Cardiac fibroblast (primary cell): Measurements from ENCODE around the gene KIRREL3.

ENCODE experiments used
- DNase-seq, 2 donors: peaks; one replicate each; pipeline versions ENCODE4 v3.0.0 to v3.0.0-alpha.2; 2010; ENCODE audit warnings: low read depth in 2 of 2
- H3K4me3 ChIP-seq, 2 donors: replicated peaks in 1 of 2; 1 replicate in 1 of 2; 2 replicates in 1 of 2; pipeline ENCODE4 v1.5.1; 2011; ENCODE audit warnings: low read depth in 2 of 2, low read length in 2 of 2, mild to moderate bottlenecking in 2 of 2, moderate library complexity in 1 of 2
- TF ChIP-seq, protein P1 (sequence below): IDR thresholded peaks from one replicate; pipeline ENCODE4 v1.5.1; 2011; ENCODE audit warnings: low read depth, mild to moderate bottlenecking, low read length, inconsistent platforms

The KIRREL3 gene

DNA sequence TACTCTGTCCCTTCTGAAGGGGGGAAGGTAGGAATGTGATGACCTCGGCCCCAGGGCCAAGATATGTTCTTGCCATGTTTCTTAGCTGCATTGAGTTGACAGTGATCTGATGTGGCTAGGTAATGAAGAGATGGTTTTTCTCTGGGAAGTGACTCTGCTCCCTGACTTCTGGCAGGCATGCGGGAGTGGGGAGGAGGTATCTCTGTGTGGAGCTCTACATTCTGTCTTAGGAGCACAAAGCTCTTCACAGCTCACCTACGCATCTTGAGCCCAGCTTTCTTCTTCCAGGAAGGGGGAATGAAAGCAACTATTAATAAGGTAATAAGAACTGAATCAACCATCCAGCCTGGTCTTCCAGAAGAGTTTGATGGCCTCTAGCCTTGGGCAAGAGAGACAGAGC, 404.1 kb downstream of the KIRREL3 start:
- no peak overlapping the region for H3K4me3 ChIP-seq
- TF ChIP-seq, protein P1, sequence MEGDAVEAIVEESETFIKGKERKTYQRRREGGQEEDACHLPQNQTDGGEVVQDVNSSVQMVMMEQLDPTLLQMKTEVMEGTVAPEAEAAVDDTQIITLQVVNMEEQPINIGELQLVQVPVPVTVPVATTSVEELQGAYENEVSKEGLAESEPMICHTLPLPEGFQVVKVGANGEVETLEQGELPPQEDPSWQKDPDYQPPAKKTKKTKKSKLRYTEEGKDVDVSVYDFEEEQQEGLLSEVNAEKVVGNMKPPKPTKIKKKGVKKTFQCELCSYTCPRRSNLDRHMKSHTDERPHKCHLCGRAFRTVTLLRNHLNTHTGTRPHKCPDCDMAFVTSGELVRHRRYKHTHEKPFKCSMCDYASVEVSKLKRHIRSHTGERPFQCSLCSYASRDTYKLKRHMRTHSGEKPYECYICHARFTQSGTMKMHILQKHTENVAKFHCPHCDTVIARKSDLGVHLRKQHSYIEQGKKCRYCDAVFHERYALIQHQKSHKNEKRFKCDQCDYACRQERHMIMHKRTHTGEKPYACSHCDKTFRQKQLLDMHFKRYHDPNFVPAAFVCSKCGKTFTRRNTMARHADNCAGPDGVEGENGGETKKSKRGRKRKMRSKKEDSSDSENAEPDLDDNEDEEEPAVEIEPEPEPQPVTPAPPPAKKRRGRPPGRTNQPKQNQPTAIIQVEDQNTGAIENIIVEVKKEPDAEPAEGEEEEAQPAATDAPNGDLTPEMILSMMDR, result no peak
- DNase-seq, result no peak

DNA sequence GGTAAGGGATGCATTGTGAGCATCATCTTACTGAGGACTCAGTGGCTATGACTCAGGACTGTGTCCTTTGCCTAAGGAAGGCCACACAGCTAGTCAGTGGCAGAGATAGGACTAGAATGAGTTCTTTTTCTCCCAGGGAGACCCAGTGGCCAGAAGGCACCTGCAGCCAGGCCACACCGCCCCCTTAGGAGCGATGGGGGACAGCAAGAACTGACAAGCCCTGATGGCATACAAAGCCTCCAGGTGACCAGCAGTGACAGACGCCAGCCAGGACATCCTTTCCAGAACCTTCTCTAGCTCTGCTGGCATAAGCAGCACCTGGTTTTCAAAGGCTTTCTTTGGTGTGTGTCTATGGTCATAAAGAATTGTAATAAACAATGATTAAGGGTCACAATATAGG, 405.0 kb downstream of the KIRREL3 start:
- TF ChIP-seq, protein P1, result no peak
- H3K4me3 ChIP-seq, result no peak overlapping the region
- DNase-seq, result no peak

DNA sequence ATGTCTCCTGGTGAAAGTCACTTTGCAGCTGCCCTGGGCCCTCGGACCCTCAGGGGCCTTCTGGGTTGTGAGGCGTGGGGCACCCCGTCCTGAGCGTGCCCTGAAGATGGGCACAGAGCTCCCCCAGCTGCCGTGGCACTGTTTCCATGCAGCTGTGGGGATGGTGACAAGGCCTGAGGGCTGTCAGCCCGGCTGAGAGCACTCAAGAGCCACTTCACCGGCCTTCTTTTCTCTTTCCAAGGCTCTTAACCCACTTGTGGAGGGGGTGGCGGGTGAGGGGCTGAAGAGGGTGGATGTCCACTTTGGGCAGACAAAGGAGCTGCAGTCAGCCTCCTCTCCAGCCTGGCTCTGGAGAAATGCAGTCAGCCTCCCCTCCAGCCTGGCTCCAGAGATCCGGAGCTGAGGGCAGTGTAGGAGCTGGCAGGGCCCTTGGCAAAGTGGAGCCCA, 405.6 kb downstream of the KIRREL3 start:
- TF ChIP-seq, protein P1, result no peak
- H3K4me3 ChIP-seq, result no peak overlapping the region
- no peak for DNase-seq

DNA sequence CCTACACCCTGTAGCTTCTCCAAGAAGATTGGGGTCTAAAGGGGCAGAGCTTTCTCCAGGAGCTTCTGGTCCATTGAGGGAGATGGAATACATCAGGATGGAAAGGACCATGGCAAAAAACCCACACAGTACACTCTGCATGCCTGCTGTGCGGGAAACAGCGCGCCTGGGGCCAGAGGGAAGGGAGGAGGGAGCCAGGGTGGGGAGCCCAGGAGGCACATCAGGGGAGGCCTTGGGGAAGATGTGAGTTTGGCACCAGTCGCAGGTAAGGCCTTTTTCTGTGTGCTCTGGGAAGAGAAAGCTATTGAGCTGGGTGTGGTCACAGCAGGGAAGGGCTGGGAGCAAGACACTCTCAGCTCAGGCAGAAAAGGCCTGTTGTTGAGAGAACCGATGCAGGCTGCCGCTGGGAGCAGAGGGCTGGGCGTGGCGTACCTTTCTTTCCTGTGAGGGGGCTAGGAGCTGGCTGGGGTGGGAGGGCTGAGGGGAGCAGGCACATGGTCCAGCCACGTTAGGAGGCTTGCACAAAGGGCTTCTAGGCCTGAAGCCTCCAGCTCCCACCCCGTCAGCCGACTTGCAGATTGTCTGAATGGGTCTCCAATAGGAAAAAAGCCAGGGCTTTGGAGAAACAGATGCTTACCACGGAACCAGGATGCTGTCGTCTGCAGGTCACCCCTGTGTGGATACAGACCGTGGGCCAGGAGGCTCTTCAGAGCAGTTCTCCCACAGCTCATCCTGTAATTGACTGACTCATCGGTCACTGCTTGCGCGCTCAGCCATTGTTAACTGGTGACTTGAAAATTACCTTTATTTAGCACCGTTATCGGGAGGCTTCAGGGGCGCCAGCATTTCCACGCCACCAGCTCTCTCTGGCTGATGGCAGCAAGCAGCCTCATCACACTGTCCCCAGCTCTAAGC, 407.8 kb downstream of the KIRREL3 start:
- H3K4me3 ChIP-seq, result no peak overlapping the region
- DNase-seq, result no peak
- TF ChIP-seq, protein P1, result no peak

DNA sequence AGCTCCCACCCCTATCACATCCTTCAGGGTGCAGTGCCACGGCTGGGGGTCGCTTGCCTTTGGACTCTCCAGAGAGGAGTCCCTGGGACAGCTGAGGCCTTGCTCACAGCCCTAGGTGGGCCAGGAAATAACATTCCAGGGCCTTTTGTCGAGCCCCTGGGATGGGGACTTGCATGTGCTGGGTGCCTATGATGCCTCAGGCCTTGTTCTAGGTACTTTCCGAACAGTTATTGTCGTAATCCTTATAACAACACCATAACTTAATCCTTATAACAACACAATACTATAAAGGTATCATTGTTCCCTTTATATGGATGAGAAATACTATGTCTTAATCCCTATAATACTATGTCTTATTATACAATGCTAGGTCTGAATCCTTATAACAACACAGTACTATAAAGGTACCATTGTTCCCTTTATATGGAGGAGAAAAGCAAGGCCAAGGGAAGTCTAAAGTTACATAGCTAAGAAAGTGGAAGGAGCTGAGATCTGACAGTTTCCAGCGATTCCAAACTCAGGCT, 408.5 kb downstream of the KIRREL3 start:
- TF ChIP-seq, protein P1, result no peak
- no peak for DNase-seq
- H3K4me3 ChIP-seq, result no peak overlapping the region

DNA sequence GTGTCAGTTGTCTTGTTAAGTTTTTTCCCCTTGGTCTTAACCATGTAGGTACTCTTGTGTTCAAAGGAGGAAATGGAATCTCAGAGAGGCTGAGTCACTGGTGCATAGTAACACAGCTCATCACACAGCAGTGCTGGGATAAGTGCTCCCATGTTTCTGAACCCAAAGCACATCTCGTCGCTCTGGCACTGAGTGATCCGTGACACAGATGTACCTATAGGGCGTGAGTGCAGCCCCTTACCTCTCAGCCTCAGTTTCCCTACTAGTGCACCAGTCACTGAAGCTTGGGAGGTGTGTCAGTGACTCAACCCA, 411.1 kb downstream of the KIRREL3 start:
- no peak overlapping the region for H3K4me3 ChIP-seq
- TF ChIP-seq, protein P1, result no peak
- peak in 1 of 2 donors; percentile 2 for DNase-seq
